ENCODE data around the gene SNAP47.

SNAP47 gene

GRCh38 chr1:227769936-227770494, 34.8 kb downstream of the SNAP47 start:
- no peak for DNase-seq

GRCh38 chr1:227770812-227771211, 35.6 kb downstream of the SNAP47 start:
- DNase-seq: no peak

- DNase-seq: no peak
These were observed 36.1 kb downstream of the SNAP47 start for GRCh38 chr1:227771326-227771725.

GRCh38 chr1:227771771-227772170, 36.5 kb downstream of the SNAP47 start:
- DNase-seq: no peak

- DNase-seq: no peak
These were observed 38.3 kb downstream of the SNAP47 start for GRCh38 chr1:227773558-227773957.

- no peak for DNase-seq
These were observed 39.0 kb downstream of the SNAP47 start for GRCh38 chr1:227774051-227774731.

GRCh38 chr1:227774821-227775661, 39.8 kb downstream of the SNAP47 start:
- DNase-seq: no peak

GRCh38 chr1:227775841-227776240, 40.6 kb downstream of the SNAP47 start:
- DNase-seq: no peak

- no peak for DNase-seq
These were observed 41.1 kb downstream of the SNAP47 start for GRCh38 chr1:227776331-227776771.

- no peak for DNase-seq
These were observed 41.9 kb downstream of the SNAP47 start for GRCh38 chr1:227777156-227777555.

GRCh38 chr1:227777646-227778045, 42.4 kb downstream of the SNAP47 start:
- no peak for DNase-seq

GRCh38 chr1:227778401-227778947, 43.2 kb downstream of the SNAP47 start:
- DNase-seq: no peak

- no peak for DNase-seq
These were observed 43.8 kb downstream of the SNAP47 start for GRCh38 chr1:227779021-227779441.

- DNase-seq: no peak
These were observed 44.5 kb downstream of the SNAP47 start for GRCh38 chr1:227779685-227780084.

- no peak for DNase-seq
These were observed 45.1 kb downstream of the SNAP47 start for GRCh38 chr1:227780101-227781044.

GRCh38 chr1:227781314-227781930, 46.2 kb downstream of the SNAP47 start:
- DNase-seq: no peak

- no peak for DNase-seq
These were observed 47.0 kb downstream of the SNAP47 start for GRCh38 chr1:227782226-227782625.

- no peak for DNase-seq
These were observed 50.0 kb downstream of the SNAP47 start for GRCh38 chr1:227785094-227785804.

- DNase-seq: no peak
These were observed 50.8 kb downstream of the SNAP47 start for GRCh38 chr1:227785805-227786671.

All from NCI-H446 (cell line).